K562 (cell line): ENCODE results near the gene RPS27. TPM values are rescaled to one million over a fixed set of nuclear protein-coding genes. Genes with fewer than 3 reads are reported as not detected.

Experiments used
- ATF7 ChIP-seq: fragments of 450-650 bp; IDR thresholded peaks from 2 replicates; pipeline ENCODE4 v1.7.1; 2014; ENCODE audit warnings: mild to moderate bottlenecking, moderate library complexity
- BCLAF1 ChIP-seq, 2 experiments: fragments of 450-650 bp in 1 of 2; IDR thresholded peaks; 2 replicates each; pipeline ENCODE4 v1.6.1; 2011 to 2017; ENCODE audit warnings: low read depth in 2 of 2, antibody characterized with exemption in 1 of 2, borderline replicate concordance in 1 of 2, low read length in 1 of 2, mild to moderate bottlenecking in 1 of 2, mixed read lengths in 1 of 2; ENCODE audit not compliant: control insufficient read depth in 1 of 2
- CEBPG ChIP-seq, 3 experiments: fragments of 200-800 bp in 1 of 3; sonication (Bioruptor generic) in 1 of 3; sonication (generic) in 1 of 3; formaldehyde crosslinking in 1 of 3; IDR thresholded peaks in 2 of 3; conservative IDR thresholded peaks in 1 of 3; 2 replicates each; pipeline versions ENCODE4 v1.6.1 to v1.8.0; 2016 to 2022; ENCODE audit warnings: missing compliant biosample characterization in 2 of 3, missing genetic modification characterization in 2 of 3, mild to moderate bottlenecking in 1 of 3, missing genetic modification reagents in 1 of 3
- ELK3 ChIP-seq: fragments of 450-650 bp; formaldehyde crosslinking; IDR thresholded peaks from 2 replicates; pipeline ENCODE4 v1.4.0; 2020; ENCODE audit warnings: mild to moderate bottlenecking
- ETV6 ChIP-seq, 3 experiments: fragments of 150-350 bp in 1 of 3; sonication (generic) in 1 of 3; formaldehyde crosslinking in 1 of 3; IDR thresholded peaks; 2 replicates each; pipeline versions ENCODE4 v1.6.1 to v1.8.0; 2014 to 2022; ENCODE audit warnings: borderline replicate concordance in 2 of 3, low read depth in 2 of 3, antibody characterized with exemption in 1 of 3, low read length in 1 of 3, mild to moderate bottlenecking in 1 of 3, missing genetic modification reagents in 1 of 3
- GABPB1 ChIP-seq: sonication (generic); formaldehyde crosslinking; IDR thresholded peaks from 2 replicates; pipeline ENCODE4 v1.8.0; 2022; ENCODE audit warnings: mild to moderate bottlenecking, missing genetic modification reagents
- IRF2 ChIP-seq: sonication (generic); formaldehyde crosslinking; IDR thresholded peaks from 2 replicates; pipeline ENCODE4 v1.8.1; 2022; ENCODE audit warnings: mild to moderate bottlenecking, missing genetic modification reagents
- ZKSCAN3 ChIP-seq: fragments of 250-450 bp; sonication (Bioruptor Pico); IDR thresholded peaks from 2 replicates; pipeline ENCODE4 v1.4.0; 2020
- ZNF384 ChIP-seq: IDR thresholded peaks from 2 replicates; pipeline ENCODE4 v1.6.1; 2012; ENCODE audit warnings: low read depth, low read length, improper control_type of control experiment
- ZNF766 ChIP-seq: fragments of 200-800 bp; sonication (Bioruptor generic); conservative IDR thresholded peaks from 2 replicates; pipeline ENCODE4 v1.6.1; 2016; ENCODE audit warnings: missing genetic modification characterization, missing compliant biosample characterization
- polyA plus RNA-seq, 8 experiments: library from polyadenylated mRNA; depleted of rRNA in 4 of 8; stranded (reverse) in 5 of 8; unstranded in 3 of 8; fragments of >200 nt; fragmentation: Nextera tagmentation in 2 of 8; fragmentation: Illumina TruSeq in 1 of 8; extraction: Ambion mirVana in 2 of 8; extraction: Trizol in 1 of 8; gene quantifications; 2 replicates each; pipeline versions ENCODE4 v1.2.1 to v1.2.3, GENCODE V29; 2011 to 2014; ENCODE audit warnings: inconsistent platforms in 1 of 8, missing spikeins in 1 of 8
- total RNA-seq, 7 experiments: library from RNA; depleted of rRNA in 6 of 7; stranded (reverse); fragments of >200 nt in 6 of 7; fragmentation: Illumina TruSeq in 2 of 7; extraction: Trizol in 2 of 7; gene quantifications; 2 replicates each; pipeline versions ENCODE4 v1.2.1 to v1.2.3, GENCODE V29; 2011 to 2021; ENCODE audit warnings: low replicate concordance in 1 of 7
- TF ChIP-seq, protein P1 (sequence below): sonication (generic); formaldehyde crosslinking; IDR thresholded peaks from 2 replicates; pipeline ENCODE4 v1.8.0; 2023; ENCODE audit warnings: missing genetic modification reagents, mild to moderate bottlenecking, borderline replicate concordance
- TF ChIP-seq, protein P2 (sequence below): sonication (generic); formaldehyde crosslinking; IDR thresholded peaks from 2 replicates; pipeline ENCODE4 v1.8.0; 2022; ENCODE audit warnings: mild to moderate bottlenecking, missing genetic modification reagents, borderline replicate concordance

The RPS27 gene
- total and polyA plus RNA-seq, 9 of the 15 experiments (the other 6 are each of a cell fraction or from before 2014, with no cell fraction given) = 2,091 to 9,377 (median 6,706) TPM

DNA sequence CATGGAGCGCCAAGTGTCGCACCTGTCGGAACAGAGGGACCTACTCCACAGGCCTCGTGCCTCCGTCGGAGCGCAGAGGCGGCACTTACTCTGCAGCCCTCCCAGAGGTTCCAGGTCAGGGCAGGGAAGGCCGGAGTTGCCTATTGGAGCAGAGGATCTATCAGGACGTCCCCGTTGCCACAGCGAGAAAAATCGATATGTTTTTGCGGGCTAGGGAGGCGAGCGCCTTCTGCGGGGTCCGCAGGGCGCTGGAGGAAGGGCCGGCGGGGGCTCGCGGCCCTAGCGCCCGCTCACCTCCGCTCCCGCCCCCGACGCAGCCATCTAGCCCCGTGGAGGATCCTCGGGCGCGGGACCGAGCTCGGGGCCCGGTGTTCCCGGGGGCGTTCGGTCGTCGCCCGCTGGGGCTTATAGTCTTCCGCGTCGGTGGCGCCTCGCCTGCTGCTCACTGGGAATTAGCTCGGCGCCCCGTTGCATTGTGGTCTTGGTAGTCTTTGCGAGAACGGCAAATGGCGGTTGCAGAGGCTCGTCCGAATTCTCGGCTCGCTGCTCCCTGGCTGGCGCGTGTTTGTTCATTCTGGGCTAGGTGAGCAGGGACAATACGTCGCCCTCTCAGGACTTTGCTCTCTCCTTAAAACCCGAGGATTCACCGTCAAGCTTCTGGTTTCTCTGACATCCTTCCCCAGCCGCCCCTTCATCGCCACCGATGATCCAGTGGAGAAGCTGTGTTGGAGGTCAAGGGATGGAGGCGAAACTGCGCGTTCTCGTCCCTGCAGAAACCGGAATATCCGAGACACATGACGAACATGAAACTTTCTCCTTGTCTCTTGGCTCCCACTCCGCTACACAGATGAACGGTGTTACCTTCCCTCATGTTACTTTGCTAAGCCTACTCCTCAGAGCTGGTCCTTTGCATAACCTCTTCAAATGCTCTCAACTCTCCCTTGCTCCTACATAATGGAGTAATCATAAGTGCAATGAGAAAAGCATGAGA, 13.0 kb upstream of the RPS27 start, which contains the start of gene JTB (continued):
- TF ChIP-seq ETV6 (IDR thresholded peaks at IDR 0.05; ENCODE audit: borderline replicate concordance in 1 of 2, low read depth in 2 of 2, low read length in 1 of 2) = no peak
- TF ChIP-seq ETV6 (CRISPR knock-in tag; IDR thresholded peaks at IDR 0.05; ENCODE audit: borderline replicate concordance) = no peak
- TF ChIP-seq BCLAF1 (IDR thresholded peaks at IDR 0.05; ENCODE audit: borderline replicate concordance in 1 of 2, control insufficient read depth in 1 of 2, low read depth in 2 of 2, low read length in 1 of 2) = no peak
- no peak for TF ChIP-seq IRF2 (CRISPR knock-in tag)
- TF ChIP-seq ZKSCAN3 = no peak
- TF ChIP-seq ELK3 = no peak
- no peak for TF ChIP-seq ZNF384
- TF ChIP-seq, protein P1, sequence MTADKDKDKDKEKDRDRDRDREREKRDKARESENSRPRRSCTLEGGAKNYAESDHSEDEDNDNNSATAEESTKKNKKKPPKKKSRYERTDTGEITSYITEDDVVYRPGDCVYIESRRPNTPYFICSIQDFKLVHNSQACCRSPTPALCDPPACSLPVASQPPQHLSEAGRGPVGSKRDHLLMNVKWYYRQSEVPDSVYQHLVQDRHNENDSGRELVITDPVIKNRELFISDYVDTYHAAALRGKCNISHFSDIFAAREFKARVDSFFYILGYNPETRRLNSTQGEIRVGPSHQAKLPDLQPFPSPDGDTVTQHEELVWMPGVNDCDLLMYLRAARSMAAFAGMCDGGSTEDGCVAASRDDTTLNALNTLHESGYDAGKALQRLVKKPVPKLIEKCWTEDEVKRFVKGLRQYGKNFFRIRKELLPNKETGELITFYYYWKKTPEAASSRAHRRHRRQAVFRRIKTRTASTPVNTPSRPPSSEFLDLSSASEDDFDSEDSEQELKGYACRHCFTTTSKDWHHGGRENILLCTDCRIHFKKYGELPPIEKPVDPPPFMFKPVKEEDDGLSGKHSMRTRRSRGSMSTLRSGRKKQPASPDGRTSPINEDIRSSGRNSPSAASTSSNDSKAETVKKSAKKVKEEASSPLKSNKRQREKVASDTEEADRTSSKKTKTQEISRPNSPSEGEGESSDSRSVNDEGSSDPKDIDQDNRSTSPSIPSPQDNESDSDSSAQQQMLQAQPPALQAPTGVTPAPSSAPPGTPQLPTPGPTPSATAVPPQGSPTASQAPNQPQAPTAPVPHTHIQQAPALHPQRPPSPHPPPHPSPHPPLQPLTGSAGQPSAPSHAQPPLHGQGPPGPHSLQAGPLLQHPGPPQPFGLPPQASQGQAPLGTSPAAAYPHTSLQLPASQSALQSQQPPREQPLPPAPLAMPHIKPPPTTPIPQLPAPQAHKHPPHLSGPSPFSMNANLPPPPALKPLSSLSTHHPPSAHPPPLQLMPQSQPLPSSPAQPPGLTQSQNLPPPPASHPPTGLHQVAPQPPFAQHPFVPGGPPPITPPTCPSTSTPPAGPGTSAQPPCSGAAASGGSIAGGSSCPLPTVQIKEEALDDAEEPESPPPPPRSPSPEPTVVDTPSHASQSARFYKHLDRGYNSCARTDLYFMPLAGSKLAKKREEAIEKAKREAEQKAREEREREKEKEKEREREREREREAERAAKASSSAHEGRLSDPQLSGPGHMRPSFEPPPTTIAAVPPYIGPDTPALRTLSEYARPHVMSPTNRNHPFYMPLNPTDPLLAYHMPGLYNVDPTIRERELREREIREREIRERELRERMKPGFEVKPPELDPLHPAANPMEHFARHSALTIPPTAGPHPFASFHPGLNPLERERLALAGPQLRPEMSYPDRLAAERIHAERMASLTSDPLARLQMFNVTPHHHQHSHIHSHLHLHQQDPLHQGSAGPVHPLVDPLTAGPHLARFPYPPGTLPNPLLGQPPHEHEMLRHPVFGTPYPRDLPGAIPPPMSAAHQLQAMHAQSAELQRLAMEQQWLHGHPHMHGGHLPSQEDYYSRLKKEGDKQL (CRISPR knock-in tag) = no peak
- TF ChIP-seq, protein P2, sequence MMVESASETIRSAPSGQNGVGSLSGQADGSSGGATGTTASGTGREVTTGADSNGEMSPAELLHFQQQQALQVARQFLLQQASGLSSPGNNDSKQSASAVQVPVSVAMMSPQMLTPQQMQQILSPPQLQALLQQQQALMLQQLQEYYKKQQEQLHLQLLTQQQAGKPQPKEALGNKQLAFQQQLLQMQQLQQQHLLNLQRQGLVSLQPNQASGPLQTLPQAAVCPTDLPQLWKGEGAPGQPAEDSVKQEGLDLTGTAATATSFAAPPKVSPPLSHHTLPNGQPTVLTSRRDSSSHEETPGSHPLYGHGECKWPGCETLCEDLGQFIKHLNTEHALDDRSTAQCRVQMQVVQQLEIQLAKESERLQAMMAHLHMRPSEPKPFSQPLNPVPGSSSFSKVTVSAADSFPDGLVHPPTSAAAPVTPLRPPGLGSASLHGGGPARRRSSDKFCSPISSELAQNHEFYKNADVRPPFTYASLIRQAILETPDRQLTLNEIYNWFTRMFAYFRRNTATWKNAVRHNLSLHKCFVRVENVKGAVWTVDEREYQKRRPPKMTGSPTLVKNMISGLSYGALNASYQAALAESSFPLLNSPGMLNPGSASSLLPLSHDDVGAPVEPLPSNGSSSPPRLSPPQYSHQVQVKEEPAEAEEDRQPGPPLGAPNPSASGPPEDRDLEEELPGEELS (CRISPR knock-in tag) = no peak
- peak; percentile 35; the same call in 1 of the 2 replicates for TF ChIP-seq ATF7
- TF ChIP-seq ZNF766 (CRISPR knock-in tag) = peak; percentile 72; the same call in 1 of the 2 replicates
- TF ChIP-seq CEBPG (CRISPR knock-in tag; IDR thresholded peaks at IDR 0.05) = no peak
- no peak for TF ChIP-seq CEBPG (tag; conservative IDR thresholded peaks at IDR 0.05 in 1 of 2, IDR thresholded peaks at IDR 0.05 in 1 of 2)
- peak; percentile 58 for TF ChIP-seq GABPB1 (CRISPR knock-in tag)
